Left hindlimb (tissue), 1 donor: ENCODE data around the gene PDZK1.
"Not testable (repeated sequence)": the region's sequence is repeated elsewhere in the genome, so short reads cannot be mapped to it uniquely, and the experiment has no call there.

Experiments used
- DNase-seq: peaks from one replicate; pipeline ENCODE4 v3.0.0-alpha.2; 2018

The PDZK1 gene

DNA sequence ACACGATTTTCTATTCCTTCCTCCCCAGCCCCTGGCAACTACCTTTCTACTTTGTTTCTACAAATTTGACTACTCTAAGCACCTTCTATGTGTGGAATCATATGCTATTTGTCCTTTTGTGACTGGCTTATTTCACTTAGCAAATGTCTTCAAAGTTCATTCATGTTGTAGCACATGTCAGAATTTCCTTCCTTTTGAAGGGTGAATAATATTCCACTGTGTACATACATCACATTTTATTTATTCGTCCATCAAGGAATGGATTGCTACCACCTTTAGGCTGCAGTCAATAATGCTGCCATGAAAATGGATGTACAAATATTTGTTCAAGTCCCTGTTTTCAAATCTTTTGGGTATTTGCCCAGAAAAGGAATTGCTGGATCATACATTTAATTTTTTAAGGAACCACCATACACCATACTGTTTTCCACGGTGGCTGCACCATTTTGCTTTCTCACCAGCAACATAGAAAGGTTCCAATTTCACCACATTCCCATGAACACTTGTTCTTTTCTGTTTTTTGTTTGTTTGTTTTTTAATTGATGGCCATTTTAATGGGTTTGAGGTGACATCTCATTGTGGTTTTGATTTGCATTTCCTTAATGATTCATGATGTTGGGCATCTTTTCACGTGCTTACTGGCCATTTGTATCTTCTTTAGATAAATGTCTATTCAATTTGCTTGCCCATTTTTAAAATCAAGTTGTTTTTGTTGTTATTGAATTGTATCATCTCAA is 3.3 kb upstream of the PDZK1 start:
- no peak for DNase-seq

DNA sequence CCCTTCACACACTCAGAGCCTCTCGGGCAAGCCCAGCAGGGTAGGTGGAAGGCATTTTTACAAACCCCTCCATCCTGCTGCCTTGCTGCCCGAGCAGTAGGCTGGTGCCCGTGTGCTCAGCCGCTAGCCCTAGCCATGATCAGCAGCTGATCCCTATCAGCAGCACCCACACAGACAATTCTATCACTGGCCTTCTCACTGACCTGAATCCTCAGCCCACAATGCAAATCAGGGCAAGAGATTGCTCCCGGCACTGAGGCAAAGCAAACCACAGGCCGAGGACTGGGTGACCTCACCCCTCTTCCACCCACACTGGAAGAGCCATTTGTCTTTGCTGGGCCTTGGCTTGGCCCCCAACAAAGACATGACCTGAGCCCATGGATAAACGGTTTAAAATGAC is 895 bp upstream of the PDZK1 start:
- DNase-seq: no peak

GRCh38 chr1:145706086-145706664 is 993 bp downstream of the PDZK1 start:
- no peak for DNase-seq

GRCh38 chr1:145705622-145706021 is 1.5 kb downstream of the PDZK1 start:
- DNase-seq: no peak

- DNase-seq: no peak
Measured at GRCh38 chr1:145702826-145703225, 4.3 kb downstream of the PDZK1 start.

DNA sequence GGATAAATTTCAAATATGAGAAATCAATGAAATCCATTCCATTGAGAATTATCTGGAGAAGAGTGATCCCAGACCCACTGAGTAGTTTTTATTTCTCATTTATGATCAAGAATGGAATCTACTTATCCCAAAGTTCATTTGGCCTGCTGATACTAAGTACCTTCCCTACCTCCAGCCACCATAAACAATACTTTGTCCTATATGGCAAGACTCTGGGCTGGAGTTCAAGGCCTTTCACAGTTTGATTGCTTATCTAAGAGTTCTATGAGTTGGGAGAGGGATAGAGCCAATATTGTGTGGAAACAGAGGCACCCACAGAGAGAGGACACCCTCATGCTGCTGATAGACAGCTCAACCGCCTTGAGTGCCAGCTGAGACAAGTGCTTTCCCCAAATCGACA is 5.1 kb downstream of the PDZK1 start:
- DNase-seq: no peak

DNA sequence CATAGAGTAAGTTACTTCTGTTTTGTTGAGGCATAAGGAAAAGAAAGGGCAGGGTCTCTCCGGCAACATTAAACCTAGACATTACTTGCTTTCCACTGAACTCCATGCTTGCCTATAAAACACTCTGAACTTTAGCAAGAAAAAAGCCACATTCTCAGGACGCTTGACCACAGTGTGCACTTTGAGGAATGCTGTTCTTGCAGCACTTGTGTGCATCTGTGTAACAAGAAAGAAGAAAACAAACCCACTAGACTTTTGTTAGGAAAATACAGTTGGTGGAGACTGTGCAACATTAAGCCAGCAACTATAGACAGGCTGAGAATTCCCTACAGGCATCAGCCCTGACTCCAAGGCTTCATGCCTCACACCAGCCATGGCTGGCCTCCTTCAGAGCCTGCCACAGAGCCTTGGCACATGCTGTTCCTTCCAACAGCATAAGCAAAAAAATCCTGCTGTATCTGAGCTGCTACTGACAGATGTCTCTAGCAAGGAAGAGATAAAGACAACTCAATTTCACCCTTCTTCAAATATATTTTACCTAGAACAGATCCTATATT is 5.8 kb downstream of the PDZK1 start:
- no peak for DNase-seq

- no peak for DNase-seq
Measured at GRCh38 chr1:145696630-145696960, 10.6 kb downstream of the PDZK1 start.

- DNase-seq: no peak
Measured at GRCh38 chr1:145695821-145696629, 11.1 kb downstream of the PDZK1 start.

- no peak for DNase-seq
Measured at GRCh38 chr1:145692785-145693443, 14.3 kb downstream of the PDZK1 start.

- DNase-seq: no peak
Measured at GRCh38 chr1:145690587-145691558, 16.3 kb downstream of the PDZK1 start.

DNA sequence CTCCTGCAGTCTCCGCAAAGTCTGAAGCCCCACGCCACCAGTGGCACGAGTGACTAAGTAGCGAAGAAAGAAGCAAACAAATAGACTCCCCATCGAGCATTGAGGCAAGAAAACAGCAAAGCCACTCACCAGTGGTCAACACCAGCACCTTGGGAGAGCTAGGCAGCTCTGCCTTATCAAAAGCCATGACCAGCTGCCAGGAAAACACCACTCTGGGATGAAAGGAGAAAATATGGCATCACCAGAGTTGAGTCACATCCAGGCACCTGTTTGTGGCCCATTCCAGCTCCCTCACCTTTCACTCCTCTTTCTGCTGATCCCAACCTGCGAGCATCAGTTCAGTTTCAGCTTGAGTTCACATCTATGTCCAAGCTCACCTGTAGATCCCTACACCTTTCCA is 17.2 kb downstream of the PDZK1 start:
- no peak for DNase-seq

DNA sequence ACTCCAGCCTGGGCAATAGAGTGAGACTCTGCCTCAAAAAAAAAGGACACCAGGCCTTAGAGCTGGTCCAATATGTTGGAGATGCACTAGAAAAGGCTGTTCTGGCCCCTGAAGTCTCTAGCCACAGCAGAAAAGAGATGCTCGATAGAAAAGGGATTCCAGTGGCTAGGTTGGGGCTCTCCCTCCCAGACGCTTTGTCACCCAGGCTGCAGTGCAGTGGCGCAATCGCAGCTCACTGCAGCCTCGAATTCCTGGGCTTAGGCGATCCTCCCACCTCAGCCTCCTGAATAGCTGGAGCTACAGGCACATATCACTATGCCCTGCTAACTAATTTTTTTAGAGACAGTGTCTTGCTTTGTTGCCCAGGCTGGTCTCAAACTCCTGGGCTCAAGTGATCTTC is 18.2 kb downstream of the PDZK1 start:
- no peak for DNase-seq

GRCh38 chr1:145688328-145688727 is 18.8 kb downstream of the PDZK1 start:
- no peak for DNase-seq

- DNase-seq: not testable (repeated sequence)
Measured at GRCh38 chr1:145686078-145686477, 21.1 kb downstream of the PDZK1 start.

DNA sequence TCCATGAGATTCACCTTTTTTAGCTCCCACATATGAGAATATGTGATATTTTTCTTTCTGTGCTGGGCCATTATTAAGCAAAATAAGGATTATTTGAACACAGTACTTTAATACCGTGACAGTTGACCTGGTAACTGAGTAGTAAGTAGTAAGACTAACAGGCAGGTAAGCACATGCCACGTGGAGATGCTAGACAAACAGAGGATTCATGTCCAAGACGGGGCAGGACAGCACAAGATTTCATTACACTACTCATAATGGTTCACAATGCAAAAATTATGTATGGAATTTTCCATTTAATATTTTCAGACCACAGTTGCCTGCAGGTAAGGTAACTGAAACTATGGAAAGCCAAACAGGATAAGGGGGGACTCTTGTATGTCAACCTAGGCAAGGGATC is 22.3 kb downstream of the PDZK1 start:
- not testable (repeated sequence) for DNase-seq

- not testable (repeated sequence) for DNase-seq
Measured at GRCh38 chr1:145673217-145673616, 34.0 kb downstream of the PDZK1 start.

GRCh38 chr1:145670995-145671745 is 36.0 kb downstream of the PDZK1 start:
- DNase-seq: not testable (repeated sequence)

- not testable (repeated sequence) for DNase-seq
Measured at GRCh38 chr1:145665015-145665414, 42.2 kb downstream of the PDZK1 start.

- DNase-seq: not testable (repeated sequence)
Measured at GRCh38 chr1:145662502-145662901, 44.7 kb downstream of the PDZK1 start.
